Mononuclear cell (primary cell): Measurements from ENCODE around the gene CTNNBL1. TPM values are rescaled to one million over a fixed set of nuclear protein-coding genes. Genes with fewer than 3 reads are reported as not detected.
"Not testable (repeated sequence)": the region's sequence is repeated elsewhere in the genome, so short reads cannot be mapped to it uniquely, and the experiment has no call there.

ENCODE experiments used
- H3K27me3 ChIP-seq: 2 replicates; pipeline ENCODE4 v1.6.0; 2011; ENCODE audit warnings: low read length, control low read depth; ENCODE audit not compliant: insufficient read depth
- H3K4me1 ChIP-seq: 2 replicates; pipeline ENCODE4 v1.5.1; 2011; ENCODE audit warnings: mild to moderate bottlenecking, low read length, control low read depth; ENCODE audit not compliant: insufficient read depth
- H3K4me3 ChIP-seq: 2 replicates; pipeline ENCODE4 v1.5.1; 2011; ENCODE audit warnings: mild to moderate bottlenecking, low read length, moderate library complexity
- H3K9me3 ChIP-seq: 2 replicates; pipeline ENCODE4 v1.5.1; 2011; ENCODE audit warnings: low read depth, mild to moderate bottlenecking, control low read depth, low read length
- total RNA-seq: library from RNA; depleted of rRNA; stranded (reverse); fragments of >200 nt; gene quantifications from one replicate; pipeline ENCODE4 v1.2.3, GENCODE V29; 2012

CTNNBL1 gene
- total RNA-seq: 19.4 TPM

- Histone ChIP-seq H3K27me3 (peaks cover 20% of the 10 kb centered on the region), H3K4me1 (peaks cover 27% of the 10 kb centered on the region), H3K9me3 (no peaks in the 10 kb centered on the region), H3K4me3 (peak within 1 kb of the TSS; percentile 79)
Observed at GRCh38 chr20:37693635-37694626, at the start of gene CTNNBL1. Gene CTNNBL1, plus strand, starts transcription at chr20:37694030. Its CDS starts 93 bp downstream, at chr20:37694123.

GRCh38 chr20:37644605-37645004, 49.2 kb upstream of the CTNNBL1 start:
- Histone ChIP-seq H3K9me3 (no peaks in the 10 kb centered on the region), H3K4me3 (no peak overlapping the region), H3K27me3 (peaks cover 7% of the 10 kb centered on the region), H3K4me1 (no peaks in the 10 kb centered on the region)

DNA sequence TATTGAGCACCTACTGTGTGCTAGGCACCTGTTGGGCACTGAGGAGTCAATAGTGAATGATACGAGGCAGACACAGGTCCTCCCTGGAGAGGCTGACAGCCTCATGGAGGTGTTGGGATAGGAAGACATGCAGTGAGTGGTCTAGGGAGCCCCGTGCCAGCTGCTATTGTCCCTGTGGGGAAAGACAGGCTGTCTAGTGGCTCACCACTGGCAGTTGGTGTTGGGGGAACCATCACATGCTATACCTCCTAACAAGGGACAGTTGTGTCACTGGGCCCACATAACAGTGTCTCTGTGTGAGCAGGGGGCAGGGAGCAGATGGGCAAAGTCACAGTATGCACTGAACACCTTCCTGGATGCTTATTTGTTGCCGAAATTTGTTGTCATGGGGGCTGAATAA, 45.9 kb upstream of the CTNNBL1 start:
- Histone ChIP-seq H3K27me3 (no peaks in the 10 kb centered on the region), H3K4me1 (no peaks in the 10 kb centered on the region), H3K4me3 (no peak overlapping the region), H3K9me3 (no peaks in the 10 kb centered on the region)

GRCh38 chr20:37649017-37649416, 44.8 kb upstream of the CTNNBL1 start:
- no peaks in the 10 kb centered on the region for H3K4me1 ChIP-seq
- H3K9me3 ChIP-seq: no peaks in the 10 kb centered on the region
- no peak overlapping the region for H3K4me3 ChIP-seq
- no peaks in the 10 kb centered on the region for H3K27me3 ChIP-seq

GRCh38 chr20:37649676-37650370, 44.0 kb upstream of the CTNNBL1 start:
- Histone ChIP-seq H3K9me3 (no peaks in the 10 kb centered on the region), H3K4me1 (no peaks in the 10 kb centered on the region), H3K4me3 (no peak overlapping the region), H3K27me3 (no peaks in the 10 kb centered on the region)

- no peak overlapping the region for H3K4me3 ChIP-seq
- H3K9me3 ChIP-seq: no peaks in the 10 kb centered on the region
- H3K4me1 ChIP-seq: no peaks in the 10 kb centered on the region
- H3K27me3 ChIP-seq: no peaks in the 10 kb centered on the region
Observed at GRCh38 chr20:37650661-37651060, 43.2 kb upstream of the CTNNBL1 start.

GRCh38 chr20:37651932-37652331, 41.9 kb upstream of the CTNNBL1 start:
- Histone ChIP-seq H3K27me3 (no peaks in the 10 kb centered on the region), H3K4me3 (no peak overlapping the region), H3K4me1 (no peaks in the 10 kb centered on the region), H3K9me3 (no peaks in the 10 kb centered on the region)

GRCh38 chr20:37656945-37657344, 36.9 kb upstream of the CTNNBL1 start:
- H3K27me3 ChIP-seq: no peaks in the 10 kb centered on the region
- no peaks in the 10 kb centered on the region for H3K9me3 ChIP-seq
- no peak overlapping the region for H3K4me3 ChIP-seq
- H3K4me1 ChIP-seq: no peaks in the 10 kb centered on the region

DNA sequence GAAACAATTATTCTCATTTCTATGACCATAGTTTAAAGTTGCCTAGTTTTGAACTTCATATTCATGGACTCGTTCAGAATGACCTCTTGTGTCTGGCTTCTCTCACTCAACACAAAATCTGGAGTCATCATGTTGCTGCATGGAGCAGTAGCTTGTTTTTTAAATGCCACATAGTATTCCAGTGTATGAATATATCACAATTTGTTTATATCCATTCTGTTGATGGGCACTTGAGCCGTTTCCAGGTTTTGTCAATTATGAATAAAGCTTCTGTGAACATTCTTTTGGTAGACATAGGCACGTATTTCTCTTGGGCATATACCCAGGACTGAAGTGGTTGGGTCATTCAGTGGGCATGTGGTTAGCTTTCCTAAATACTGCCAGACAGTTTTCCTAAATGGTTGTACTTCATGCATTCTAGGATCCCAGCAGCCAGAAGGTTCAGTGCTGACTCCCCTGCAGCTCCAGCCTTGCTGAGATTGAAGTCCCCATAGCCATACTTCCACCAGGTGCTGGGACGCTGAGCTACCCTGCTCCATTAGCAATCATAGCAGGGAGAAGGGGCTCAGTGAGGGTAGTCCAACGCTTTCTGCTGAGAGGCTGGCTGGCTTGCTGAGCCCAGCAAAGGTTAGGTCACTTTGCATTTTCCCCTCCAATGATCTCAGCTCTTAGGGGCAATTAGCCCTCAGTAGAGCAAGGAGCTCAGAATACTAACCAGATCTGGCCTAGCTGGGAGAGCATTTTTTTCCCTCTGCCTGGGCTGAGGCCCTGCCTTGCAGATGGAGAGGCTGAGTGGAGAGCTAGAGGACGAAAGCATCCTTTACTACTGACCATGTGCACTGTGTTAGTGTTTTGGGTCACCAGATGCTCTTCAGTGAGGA, 35.7 kb upstream of the CTNNBL1 start:
- Histone ChIP-seq H3K4me1 (no peaks in the 10 kb centered on the region), H3K27me3 (no peaks in the 10 kb centered on the region), H3K4me3 (no peak overlapping the region), H3K9me3 (no peaks in the 10 kb centered on the region)

- Histone ChIP-seq H3K27me3 (no peaks in the 10 kb centered on the region), H3K9me3 (no peaks in the 10 kb centered on the region), H3K4me3 (no peak overlapping the region), H3K4me1 (no peaks in the 10 kb centered on the region)
Observed at GRCh38 chr20:37661519-37661918, 32.3 kb upstream of the CTNNBL1 start.

- no peaks in the 10 kb centered on the region for H3K27me3 ChIP-seq
- H3K4me1 ChIP-seq: no peaks in the 10 kb centered on the region
- H3K4me3 ChIP-seq: no peak overlapping the region
- H3K9me3 ChIP-seq: no peaks in the 10 kb centered on the region
Observed at GRCh38 chr20:37662308-37662707, 31.5 kb upstream of the CTNNBL1 start.

DNA sequence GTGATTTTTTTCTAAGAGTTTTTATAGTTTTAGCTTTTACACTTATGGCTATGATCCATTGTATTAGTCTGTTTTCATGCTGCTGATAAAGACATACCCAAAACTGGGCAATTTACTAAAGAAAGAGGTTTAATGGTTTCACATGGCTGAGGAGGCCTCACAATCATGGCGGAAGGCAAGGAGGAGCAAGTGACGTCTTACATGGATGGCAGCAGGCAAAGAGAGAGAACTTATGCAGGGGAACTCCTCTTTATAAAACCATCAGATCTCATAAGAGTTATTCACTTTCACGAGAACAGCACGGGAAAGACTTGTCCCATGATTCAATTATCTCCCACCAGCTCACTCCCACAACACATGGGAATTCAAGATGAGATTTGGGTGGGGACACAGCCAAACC, 29.2 kb upstream of the CTNNBL1 start:
- H3K4me3 ChIP-seq, H3K4me1 ChIP-seq, H3K27me3 ChIP-seq, H3K9me3 ChIP-seq: not testable (repeated sequence)

DNA sequence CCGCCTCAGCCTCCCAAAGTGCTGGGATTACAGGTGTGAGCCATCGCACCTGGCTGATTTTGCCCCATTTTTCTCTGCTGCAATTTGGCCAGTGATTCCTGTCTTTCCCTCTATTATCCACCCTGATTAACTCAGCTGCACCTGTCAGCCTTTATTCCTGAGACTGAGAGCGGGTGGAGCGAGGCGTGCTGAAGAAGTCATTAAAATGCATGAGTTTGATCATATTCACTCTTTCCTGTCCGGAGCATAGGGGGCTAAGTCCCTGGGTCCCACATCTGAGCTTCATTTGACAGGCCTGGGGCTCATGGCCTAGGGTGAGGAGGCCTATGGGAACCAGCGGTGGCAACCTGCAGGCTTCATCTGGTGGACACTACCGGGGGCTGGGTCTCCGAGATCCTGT, 25.7 kb upstream of the CTNNBL1 start:
- H3K9me3 ChIP-seq: no peaks in the 10 kb centered on the region
- no peaks in the 10 kb centered on the region for H3K4me1 ChIP-seq
- H3K4me3 ChIP-seq: no peak overlapping the region
- H3K27me3 ChIP-seq: no peaks in the 10 kb centered on the region

DNA sequence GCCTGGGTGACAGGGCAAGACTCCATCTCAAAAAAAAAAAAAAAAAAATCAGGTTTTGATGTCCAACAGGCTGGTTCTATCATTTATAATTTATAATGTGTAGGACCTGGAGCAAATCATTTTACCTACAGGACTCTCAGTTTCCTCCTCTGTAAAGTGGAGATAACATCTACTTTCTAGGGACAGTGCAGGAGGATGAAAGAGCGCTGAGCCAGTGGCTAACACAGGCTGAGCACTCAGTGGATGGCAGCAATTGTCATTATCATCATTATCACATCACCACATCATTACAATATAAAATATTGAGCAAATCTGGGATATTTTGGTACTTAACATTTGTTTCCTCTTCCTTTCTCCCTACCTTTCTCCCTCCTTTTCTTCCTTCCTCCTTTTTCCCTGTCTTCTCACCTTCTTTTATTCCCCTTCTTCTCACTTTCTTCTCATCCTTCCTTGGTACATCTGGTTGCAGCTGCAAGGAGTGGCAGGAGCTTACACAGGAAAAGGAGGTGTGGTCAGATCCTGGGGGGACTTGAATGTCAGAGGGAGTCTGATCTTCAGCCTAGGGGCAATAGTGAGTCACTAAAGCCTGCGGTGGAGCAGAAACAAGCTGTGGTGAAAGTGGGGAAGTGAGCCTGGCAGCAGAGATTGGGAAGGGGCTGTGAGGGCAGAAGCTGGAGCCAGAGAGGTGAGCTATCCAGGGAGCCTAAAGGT, 24.6 kb upstream of the CTNNBL1 start:
- H3K27me3 ChIP-seq: no peaks in the 10 kb centered on the region
- H3K9me3 ChIP-seq: no peaks in the 10 kb centered on the region
- H3K4me3 ChIP-seq: no peak overlapping the region
- H3K4me1 ChIP-seq: no peaks in the 10 kb centered on the region
